GM12878 (cell line): Measurements from ENCODE around the gene CACNA2D1.

Source experiments
- CTCF ChIP-seq, 3 experiments: IDR thresholded peaks in 2 of 3; conservative IDR thresholded peaks in 1 of 3; 2 replicates each; pipeline ENCODE4 v1.5.1; 2011; ENCODE audit warnings: low read depth in 3 of 3, low read length in 3 of 3, mild to moderate bottlenecking in 3 of 3, control low read depth in 2 of 3, moderate library complexity in 2 of 3, inconsistent platforms in 1 of 3, mixed read lengths in 1 of 3; ENCODE audit not compliant: control insufficient read depth in 2 of 3, insufficient read depth in 1 of 3; ENCODE audit errors: extremely low read depth in 1 of 3
- EZH2 ChIP-seq: IDR thresholded peaks from 2 replicates; pipeline ENCODE4 v1.6.1; 2012; ENCODE audit warnings: low read depth, mild to moderate bottlenecking, control low read depth, inconsistent platforms, low read length, borderline replicate concordance; ENCODE audit not compliant: control insufficient read depth
- KAT2A ChIP-seq: conservative IDR thresholded peaks from 2 replicates; pipeline ENCODE4 v1.6.1; 2011; ENCODE audit warnings: low read depth, low read length; ENCODE audit not compliant: control insufficient read depth
- KDM1A ChIP-seq: fragments of 200-600 bp; sonication (generic); IDR thresholded peaks from 2 replicates; pipeline ENCODE4 v1.6.1; 2016; ENCODE audit warnings: borderline replicate concordance
- PAX5 ChIP-seq: IDR thresholded peaks from 2 replicates; pipeline ENCODE4 v1.6.1; 2011; ENCODE audit warnings: low read depth, low read length, borderline replicate concordance
- POLR2A ChIP-seq: IDR thresholded peaks from 2 replicates; pipeline ENCODE4 v1.6.1; 2011; ENCODE audit warnings: low read depth, mild to moderate bottlenecking, low read length
- TF ChIP-seq, protein P1 (sequence below): IDR thresholded peaks from 2 replicates; pipeline ENCODE4 v1.6.1; 2012; ENCODE audit warnings: improper control_type of control experiment, low read depth, low read length; ENCODE audit not compliant: insufficient replicate concordance

DNA sequence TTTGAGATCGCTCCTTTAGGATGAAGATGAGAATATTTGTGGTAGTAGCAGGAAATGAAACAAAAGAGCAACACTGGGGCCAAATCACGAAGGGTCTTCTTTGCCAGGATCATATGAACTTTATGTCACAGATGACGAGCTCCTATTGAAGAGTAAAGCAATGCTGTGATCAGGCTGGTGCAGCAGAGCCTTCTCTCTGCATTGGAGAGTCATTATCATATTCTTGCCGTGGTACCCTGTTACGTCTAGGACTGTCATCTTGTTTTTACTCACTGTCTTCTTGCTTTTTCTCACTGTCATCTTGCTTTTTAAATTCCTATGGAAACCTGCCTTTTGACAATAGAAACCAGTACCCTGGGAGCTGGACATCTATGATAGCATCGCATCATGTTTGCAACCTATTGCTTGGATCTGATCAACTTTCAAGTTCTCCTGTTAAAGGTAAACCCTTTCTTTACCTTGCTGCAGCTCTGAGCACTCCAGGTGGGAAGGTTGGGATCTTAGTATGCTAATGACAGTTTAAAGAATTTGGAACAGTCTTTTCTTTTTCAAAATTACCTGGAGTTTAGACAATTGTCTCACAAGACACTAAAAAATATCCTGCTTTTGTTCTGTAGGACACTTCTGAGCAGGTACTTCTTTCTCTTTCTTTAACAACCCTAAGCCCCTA, 27.9 kb upstream of the CACNA2D1 start:
- TF ChIP-seq PAX5 (no peak), EZH2 (no peak), KDM1A (no peak), KAT2A (no peak), POLR2A (no peak), CTCF (IDR thresholded peaks at IDR 0.05 in 2 of 3, conservative IDR thresholded peaks at IDR 0.05 in 1 of 3; ENCODE audit: control insufficient read depth in 2 of 3, extremely low read depth in 1 of 3, insufficient read depth in 1 of 3, low read depth in 3 of 3, low read length in 3 of 3) (no peak)
- TF ChIP-seq, protein P1, sequence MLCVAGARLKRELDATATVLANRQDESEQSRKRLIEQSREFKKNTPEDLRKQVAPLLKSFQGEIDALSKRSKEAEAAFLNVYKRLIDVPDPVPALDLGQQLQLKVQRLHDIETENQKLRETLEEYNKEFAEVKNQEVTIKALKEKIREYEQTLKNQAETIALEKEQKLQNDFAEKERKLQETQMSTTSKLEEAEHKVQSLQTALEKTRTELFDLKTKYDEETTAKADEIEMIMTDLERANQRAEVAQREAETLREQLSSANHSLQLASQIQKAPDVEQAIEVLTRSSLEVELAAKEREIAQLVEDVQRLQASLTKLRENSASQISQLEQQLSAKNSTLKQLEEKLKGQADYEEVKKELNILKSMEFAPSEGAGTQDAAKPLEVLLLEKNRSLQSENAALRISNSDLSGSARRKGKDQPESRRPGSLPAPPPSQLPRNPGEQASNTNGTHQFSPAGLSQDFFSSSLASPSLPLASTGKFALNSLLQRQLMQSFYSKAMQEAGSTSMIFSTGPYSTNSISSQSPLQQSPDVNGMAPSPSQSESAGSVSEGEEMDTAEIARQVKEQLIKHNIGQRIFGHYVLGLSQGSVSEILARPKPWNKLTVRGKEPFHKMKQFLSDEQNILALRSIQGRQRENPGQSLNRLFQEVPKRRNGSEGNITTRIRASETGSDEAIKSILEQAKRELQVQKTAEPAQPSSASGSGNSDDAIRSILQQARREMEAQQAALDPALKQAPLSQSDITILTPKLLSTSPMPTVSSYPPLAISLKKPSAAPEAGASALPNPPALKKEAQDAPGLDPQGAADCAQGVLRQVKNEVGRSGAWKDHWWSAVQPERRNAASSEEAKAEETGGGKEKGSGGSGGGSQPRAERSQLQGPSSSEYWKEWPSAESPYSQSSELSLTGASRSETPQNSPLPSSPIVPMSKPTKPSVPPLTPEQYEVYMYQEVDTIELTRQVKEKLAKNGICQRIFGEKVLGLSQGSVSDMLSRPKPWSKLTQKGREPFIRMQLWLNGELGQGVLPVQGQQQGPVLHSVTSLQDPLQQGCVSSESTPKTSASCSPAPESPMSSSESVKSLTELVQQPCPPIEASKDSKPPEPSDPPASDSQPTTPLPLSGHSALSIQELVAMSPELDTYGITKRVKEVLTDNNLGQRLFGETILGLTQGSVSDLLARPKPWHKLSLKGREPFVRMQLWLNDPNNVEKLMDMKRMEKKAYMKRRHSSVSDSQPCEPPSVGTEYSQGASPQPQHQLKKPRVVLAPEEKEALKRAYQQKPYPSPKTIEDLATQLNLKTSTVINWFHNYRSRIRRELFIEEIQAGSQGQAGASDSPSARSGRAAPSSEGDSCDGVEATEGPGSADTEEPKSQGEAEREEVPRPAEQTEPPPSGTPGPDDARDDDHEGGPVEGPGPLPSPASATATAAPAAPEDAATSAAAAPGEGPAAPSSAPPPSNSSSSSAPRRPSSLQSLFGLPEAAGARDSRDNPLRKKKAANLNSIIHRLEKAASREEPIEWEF, result no peak
